ENCODE measurements around the gene IER5. TPM values are rescaled to one million over a fixed set of nuclear protein-coding genes. Genes with fewer than 3 reads are reported as not detected.

IER5 gene
- polyA plus RNA-seq, 1 of the 3 experiments (the other 2 are of a cell fraction), result 52.9 TPM

- Histone ChIP-seq H3K9ac (no peak overlapping the region), H3K4me3 (ENCODE audit: low read depth in 2 of 2, low read length in 1 of 2) (no peak overlapping the region), H3K27me3 (ENCODE audit: insufficient read depth) (no peaks in the 10 kb centered on the region), H3K9me2 (no peaks in the 10 kb centered on the region), H3K36me3 (replicated peaks in 1 of 2; ENCODE audit: control insufficient read depth in 1 of 2, insufficient read depth in 2 of 2, low read length in 1 of 2) (no peaks in the 10 kb centered on the region), H3K4me1 (ENCODE audit: control insufficient read depth in 1 of 2, insufficient read depth in 2 of 2, low read depth in 1 of 2, low read length in 1 of 2) (peaks cover 30 to 39% of the 10 kb centered on the region in 2 experiments; a peak in 3 of 4 replicates), H4K20me1 (ENCODE audit: insufficient read depth) (no peaks in the 10 kb centered on the region), H3K9me3 (no peaks in the 10 kb centered on the region), H3F3A (replicated peaks; ENCODE audit: insufficient read depth) (peaks cover 27% of the 10 kb centered on the region), H3K79me2 (ENCODE audit: insufficient read depth) (peaks cover 20% of the 10 kb centered on the region), H3K27ac (ENCODE audit: low read depth in 2 of 2, low read length in 1 of 2) (no peak overlapping the region), H2AFZ (ENCODE audit: low read depth) (no peak overlapping the region), H3K4me2 (no peak overlapping the region)
- ChIA-PET POLR2A (no interaction called here), CTCF (interaction anchor here (1.2 to 18.5 kb wide), 4 partner anchors 9 to 224 kb away, joined by 3 to 143 read pairs (median 8); no protein-coding TSS in a partner anchor)
- DNase-seq, result no peak
- WGBS (ENCODE audit: low lambda C conversion rate), result 89% methylated on average over 2 of the region's 2 CpGs
- no peak for TF ChIP-seq POLR2AphosphoS5 (IDR thresholded peaks at IDR 0.05; ENCODE audit: low read depth, low read length)
- TF ChIP-seq JUND (IDR thresholded peaks at IDR 0.05), result no peak
- no peak for TF ChIP-seq USF2 (IDR thresholded peaks at IDR 0.05; ENCODE audit: borderline replicate concordance, low read depth, low read length)
- TF ChIP-seq MAX (IDR thresholded peaks at IDR 0.05; ENCODE audit: low read depth), result no peak
- TF ChIP-seq RXRA (IDR thresholded peaks at IDR 0.05; ENCODE audit: borderline replicate concordance, low read depth), result no peak
These were observed 19.2 kb downstream of the IER5 start for GRCh38 chr1:181107711-181108110.

- Histone ChIP-seq H3K9me2 (no peaks in the 10 kb centered on the region), H3K4me2 (no peak overlapping the region), H3K4me3 (ENCODE audit: low read depth in 2 of 2, low read length in 1 of 2) (no peak overlapping the region), H4K20me1 (ENCODE audit: insufficient read depth) (no peaks in the 10 kb centered on the region), H3K4me1 (ENCODE audit: control insufficient read depth in 1 of 2, insufficient read depth in 2 of 2, low read depth in 1 of 2, low read length in 1 of 2) (peaks cover 29 to 39% of the 10 kb centered on the region in 2 experiments), H3K9me3 (no peaks in the 10 kb centered on the region), H3K27me3 (ENCODE audit: insufficient read depth) (no peaks in the 10 kb centered on the region), H3K36me3 (replicated peaks in 1 of 2; ENCODE audit: control insufficient read depth in 1 of 2, insufficient read depth in 2 of 2, low read length in 1 of 2) (no peaks in the 10 kb centered on the region), H3K27ac (ENCODE audit: low read depth in 2 of 2, low read length in 1 of 2) (no peak overlapping the region), H2AFZ (ENCODE audit: low read depth) (no peak overlapping the region), H3K79me2 (ENCODE audit: insufficient read depth) (peaks cover 14% of the 10 kb centered on the region), H3F3A (replicated peaks; ENCODE audit: insufficient read depth) (peaks cover 30% of the 10 kb centered on the region), H3K9ac (no peak overlapping the region)
- no peak for DNase-seq
- 85% methylated on average over 7 of the region's 7 CpGs for WGBS (ENCODE audit: low lambda C conversion rate)
- ChIA-PET POLR2A (no interaction called here), CTCF (interaction anchor here (0.7 to 18.5 kb wide), 6 partner anchors 9 to 225 kb away, joined by 3 to 143 read pairs (median 6); no protein-coding TSS in a partner anchor)
- no peak for TF ChIP-seq MEF2A (IDR thresholded peaks at IDR 0.05; ENCODE audit: borderline replicate concordance, low read depth)
These were observed 19.9 kb downstream of the IER5 start for GRCh38 chr1:181108304-181108867.

GRCh38 chr1:181110013-181110412 is 21.5 kb downstream of the IER5 start:
- H3K9me2 ChIP-seq, result no peaks in the 10 kb centered on the region
- no peaks in the 10 kb centered on the region for H3K9me3 ChIP-seq
- H3K9ac ChIP-seq, result no peak overlapping the region
- ChIA-PET POLR2A (interaction anchor here (1.2 to 1.6 kb wide), 2 partner anchors 13 to 21 kb away, joined by 5 read pairs; partner anchors contain the start of gene IER5), CTCF (interaction anchor here (0.8 to 18.5 kb wide), 3 partner anchors 12 to 32 kb away, joined by 3 to 143 read pairs (median 3); no protein-coding TSS in a partner anchor)
- H3F3A ChIP-seq (replicated peaks; ENCODE audit: insufficient read depth), result peaks cover 23% of the 10 kb centered on the region
- WGBS (ENCODE audit: low lambda C conversion rate), result 76% methylated on average over 2 of the region's 2 CpGs
- H3K4me1 ChIP-seq (ENCODE audit: control insufficient read depth in 1 of 2, insufficient read depth in 2 of 2, low read depth in 1 of 2, low read length in 1 of 2), result peaks cover 18 to 32% of the 10 kb centered on the region in 2 experiments
- no peak overlapping the region for H2AFZ ChIP-seq (ENCODE audit: low read depth)
- H3K27me3 ChIP-seq (ENCODE audit: insufficient read depth), result no peaks in the 10 kb centered on the region
- H3K79me2 ChIP-seq (ENCODE audit: insufficient read depth), result no peaks in the 10 kb centered on the region
- H3K36me3 ChIP-seq (replicated peaks in 1 of 2; ENCODE audit: control insufficient read depth in 1 of 2, insufficient read depth in 2 of 2, low read length in 1 of 2), result no peaks in the 10 kb centered on the region
- TF ChIP-seq RAD21 (IDR thresholded peaks at IDR 0.05; ENCODE audit: low read length) (no peak), MAX (IDR thresholded peaks at IDR 0.05; ENCODE audit: low read depth) (no peak), TCF12 (IDR thresholded peaks at IDR 0.05) (no peak), PBX3 (IDR thresholded peaks at IDR 0.05) (0 out of 2 replicates have a peak, but pooled peaks have one; percentile 15)
- no peak overlapping the region for H3K4me2 ChIP-seq
- H3K4me3 ChIP-seq (ENCODE audit: low read depth in 2 of 2, low read length in 1 of 2), result no peak overlapping the region
- H4K20me1 ChIP-seq (ENCODE audit: insufficient read depth), result no peaks in the 10 kb centered on the region
- DNase-seq, result no peak
- no peak overlapping the region for H3K27ac ChIP-seq (ENCODE audit: low read depth in 2 of 2, low read length in 1 of 2)
